ENCODE measurements around the gene HOXD3.

The HOXD3 gene

DNA sequence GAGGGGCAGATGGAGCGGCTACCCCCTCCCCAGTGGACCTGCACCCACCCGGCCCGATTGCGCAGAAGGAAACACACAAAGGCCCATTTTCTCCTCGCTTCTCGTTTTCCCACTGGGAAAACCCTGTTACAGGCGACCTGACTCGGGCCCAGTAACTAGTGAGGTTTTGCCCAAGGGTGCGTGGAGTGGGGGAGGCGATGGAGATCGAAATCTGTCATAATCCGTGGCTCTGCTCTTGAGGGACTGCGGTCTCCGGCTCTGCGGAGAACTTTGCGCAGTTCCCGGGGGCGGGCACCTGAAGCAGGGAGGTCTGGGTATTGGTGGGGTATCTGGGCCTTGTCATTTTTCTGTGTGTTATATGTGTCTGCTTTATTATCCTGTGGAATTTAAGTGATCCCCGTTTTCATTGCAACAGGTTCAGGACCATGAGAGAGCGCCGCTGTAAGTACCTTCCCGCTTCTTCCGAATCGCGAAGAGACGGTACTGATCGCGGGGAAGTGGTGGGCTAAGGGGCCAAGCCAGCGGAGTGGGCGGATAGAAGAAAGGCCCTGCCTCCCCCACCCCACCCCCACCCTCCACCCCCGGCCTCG, 9.8 kb upstream of the HOXD3 start:
- TF ChIP-seq POLR2A (IDR thresholded peaks at IDR 0.05; ENCODE audit: extremely low read depth, insufficient read length), result no peak
- TF ChIP-seq, protein P1, sequence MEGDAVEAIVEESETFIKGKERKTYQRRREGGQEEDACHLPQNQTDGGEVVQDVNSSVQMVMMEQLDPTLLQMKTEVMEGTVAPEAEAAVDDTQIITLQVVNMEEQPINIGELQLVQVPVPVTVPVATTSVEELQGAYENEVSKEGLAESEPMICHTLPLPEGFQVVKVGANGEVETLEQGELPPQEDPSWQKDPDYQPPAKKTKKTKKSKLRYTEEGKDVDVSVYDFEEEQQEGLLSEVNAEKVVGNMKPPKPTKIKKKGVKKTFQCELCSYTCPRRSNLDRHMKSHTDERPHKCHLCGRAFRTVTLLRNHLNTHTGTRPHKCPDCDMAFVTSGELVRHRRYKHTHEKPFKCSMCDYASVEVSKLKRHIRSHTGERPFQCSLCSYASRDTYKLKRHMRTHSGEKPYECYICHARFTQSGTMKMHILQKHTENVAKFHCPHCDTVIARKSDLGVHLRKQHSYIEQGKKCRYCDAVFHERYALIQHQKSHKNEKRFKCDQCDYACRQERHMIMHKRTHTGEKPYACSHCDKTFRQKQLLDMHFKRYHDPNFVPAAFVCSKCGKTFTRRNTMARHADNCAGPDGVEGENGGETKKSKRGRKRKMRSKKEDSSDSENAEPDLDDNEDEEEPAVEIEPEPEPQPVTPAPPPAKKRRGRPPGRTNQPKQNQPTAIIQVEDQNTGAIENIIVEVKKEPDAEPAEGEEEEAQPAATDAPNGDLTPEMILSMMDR (IDR thresholded peaks at IDR 0.05; ENCODE audit: low read depth, low read length), result no peak
- TF ChIP-seq, protein P2, sequence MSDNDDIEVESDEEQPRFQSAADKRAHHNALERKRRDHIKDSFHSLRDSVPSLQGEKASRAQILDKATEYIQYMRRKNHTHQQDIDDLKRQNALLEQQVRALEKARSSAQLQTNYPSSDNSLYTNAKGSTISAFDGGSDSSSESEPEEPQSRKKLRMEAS (IDR thresholded peaks at IDR 0.05; ENCODE audit: low read depth, low read length), result no peak
- TF ChIP-seq MYC (IDR thresholded peaks at IDR 0.05; ENCODE audit: low read depth, low read length), result no peak
- no peak overlapping the region for H3K4me3 ChIP-seq (ENCODE audit: low read depth, low read length)
- no peak for DNase-seq (ENCODE audit: low read depth)

DNA sequence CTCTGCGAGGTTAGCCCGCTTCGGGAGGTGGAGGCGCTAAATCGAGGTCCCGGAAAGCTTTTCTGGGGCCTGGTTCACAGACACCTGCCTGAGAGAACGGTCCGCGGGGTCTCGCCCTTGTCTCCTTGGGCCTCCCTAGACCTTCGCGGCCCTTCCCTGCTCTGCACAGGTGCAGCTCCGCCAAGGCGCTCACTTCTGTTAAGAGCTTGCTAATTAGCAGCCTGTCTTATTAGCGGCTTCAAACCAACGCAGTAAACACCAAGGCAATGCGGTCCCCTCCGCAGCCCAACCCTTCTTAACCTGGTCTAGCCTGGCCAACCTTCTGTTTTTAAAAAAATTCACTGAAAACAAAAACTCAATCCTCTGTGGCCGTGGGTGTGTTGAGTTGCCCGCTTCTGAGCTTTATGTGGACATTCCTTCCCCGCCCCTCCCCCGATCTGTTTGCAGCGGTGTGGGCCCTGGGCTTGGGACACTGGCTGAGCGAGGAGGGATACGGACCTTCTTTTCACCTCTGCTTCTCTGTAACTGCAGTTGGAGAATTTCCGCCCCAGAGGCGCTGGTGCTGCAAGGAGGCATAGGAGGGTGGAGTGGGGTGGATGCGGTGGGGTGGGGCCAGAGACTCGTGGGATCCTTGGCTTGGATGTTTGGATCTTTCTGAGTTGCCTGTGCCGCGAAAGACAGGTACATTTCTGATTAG, 9.2 kb upstream of the HOXD3 start:
- H3K4me3 ChIP-seq (ENCODE audit: low read depth, low read length), result no peak overlapping the region
- no peak for DNase-seq (ENCODE audit: low read depth)
- no peak for TF ChIP-seq POLR2A (IDR thresholded peaks at IDR 0.05; ENCODE audit: extremely low read depth, insufficient read length)
- TF ChIP-seq, protein P2 (IDR thresholded peaks at IDR 0.05; ENCODE audit: low read depth, low read length), result no peak
- TF ChIP-seq MYC (IDR thresholded peaks at IDR 0.05; ENCODE audit: low read depth, low read length), result no peak
- TF ChIP-seq, protein P1 (IDR thresholded peaks at IDR 0.05; ENCODE audit: low read depth, low read length), result no peak

DNA sequence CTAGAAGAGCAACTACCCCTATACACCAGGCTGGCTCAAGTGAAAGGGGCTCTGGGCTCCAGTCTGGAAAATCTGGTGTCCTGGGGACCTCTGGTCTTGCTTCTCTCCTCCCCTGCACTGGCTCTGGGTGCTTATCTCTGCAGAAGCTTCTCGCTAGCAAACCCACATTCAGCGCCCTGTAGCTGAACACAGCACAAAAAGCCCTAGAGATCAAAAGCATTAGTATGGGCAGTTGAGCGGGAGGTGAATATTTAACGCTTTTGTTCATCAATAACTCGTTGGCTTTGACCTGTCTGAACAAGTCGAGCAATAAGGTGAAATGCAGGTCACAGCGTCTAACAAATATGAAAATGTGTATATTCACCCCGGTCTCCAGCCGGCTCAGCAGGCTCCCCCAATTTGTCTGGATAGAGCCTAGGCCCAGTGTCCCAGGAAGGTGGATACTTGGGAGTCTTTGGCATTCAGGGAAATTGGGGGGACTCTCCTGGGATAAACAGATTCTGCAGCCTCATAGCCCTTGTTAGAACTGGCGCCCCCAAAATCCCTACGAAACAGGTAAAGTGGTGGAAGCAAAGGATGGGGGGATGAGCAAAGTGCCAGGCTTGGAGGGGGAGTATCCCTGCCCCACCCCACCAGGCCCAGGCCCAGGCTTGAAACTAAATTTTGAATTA, 8.2 kb upstream of the HOXD3 start:
- DNase-seq (ENCODE audit: low read depth), result no peak
- TF ChIP-seq POLR2A (IDR thresholded peaks at IDR 0.05; ENCODE audit: extremely low read depth, insufficient read length) (no peak), MYC (IDR thresholded peaks at IDR 0.05; ENCODE audit: low read depth, low read length) (no peak)
- TF ChIP-seq, protein P1 (IDR thresholded peaks at IDR 0.05; ENCODE audit: low read depth, low read length), result no peak
- TF ChIP-seq, protein P2 (IDR thresholded peaks at IDR 0.05; ENCODE audit: low read depth, low read length), result no peak
- no peak overlapping the region for H3K4me3 ChIP-seq (ENCODE audit: low read depth, low read length)

DNA sequence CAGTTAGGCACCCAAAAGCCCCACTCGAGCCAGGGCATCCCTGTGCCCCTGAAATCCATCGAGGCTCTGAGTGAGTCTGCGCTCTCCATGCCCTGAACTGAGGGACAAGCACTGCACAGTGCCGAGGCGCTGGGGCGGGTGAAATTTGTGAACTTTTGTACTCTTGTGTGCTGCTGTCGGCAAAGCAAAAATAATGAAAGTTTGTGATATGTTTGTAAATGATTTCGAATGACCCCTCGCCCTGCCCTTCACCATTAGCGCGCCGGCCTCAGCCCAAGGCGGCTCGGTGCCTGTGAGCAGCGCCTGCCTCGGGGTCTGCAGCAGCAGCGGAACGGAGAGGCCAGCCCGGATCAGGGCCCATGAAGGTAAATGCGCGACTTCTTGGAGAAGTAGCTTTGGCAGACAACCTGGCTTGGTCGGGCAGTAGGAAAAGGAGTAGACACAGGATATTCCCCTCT, 7.6 kb upstream of the HOXD3 start:
- TF ChIP-seq POLR2A (IDR thresholded peaks at IDR 0.05; ENCODE audit: extremely low read depth, insufficient read length), result no peak
- no peak for TF ChIP-seq MYC (IDR thresholded peaks at IDR 0.05; ENCODE audit: low read depth, low read length)
- TF ChIP-seq, protein P1 (IDR thresholded peaks at IDR 0.05; ENCODE audit: low read depth, low read length), result no peak
- TF ChIP-seq, protein P2 (IDR thresholded peaks at IDR 0.05; ENCODE audit: low read depth, low read length), result no peak

DNA sequence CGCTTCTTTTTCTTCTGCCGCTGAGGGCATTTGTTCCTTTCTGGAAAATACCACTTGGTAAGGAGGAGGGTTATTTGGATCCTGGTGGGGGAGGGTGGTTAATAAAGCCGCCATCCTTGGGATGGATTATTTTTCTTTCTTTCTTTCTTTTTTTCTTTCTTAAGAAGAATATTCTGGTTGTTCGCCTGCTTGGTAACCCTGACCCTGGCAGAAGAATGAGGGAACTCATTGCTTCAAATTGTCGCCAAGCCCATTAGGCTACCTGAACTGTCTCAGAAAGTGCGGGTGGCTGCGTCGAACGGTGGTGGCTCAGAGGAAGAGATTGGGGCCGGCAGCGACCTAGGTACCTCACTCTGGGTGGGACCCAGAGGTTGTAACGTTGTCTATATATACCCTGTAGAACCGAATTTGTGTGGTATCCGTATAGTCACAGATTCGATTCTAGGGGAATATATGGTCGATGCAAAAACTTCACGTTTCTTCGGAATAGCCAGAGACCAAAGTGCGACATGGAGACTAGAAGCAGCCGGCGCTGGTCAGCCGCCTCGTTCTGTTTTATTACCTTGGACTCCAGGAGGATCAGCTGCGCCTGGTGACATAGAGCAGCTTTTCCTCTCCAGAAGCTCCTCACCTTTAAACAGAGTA, 7.0 kb upstream of the HOXD3 start:
- DNase-seq (ENCODE audit: low read depth), result no peak
- H3K4me3 ChIP-seq (ENCODE audit: low read depth, low read length), result no peak overlapping the region
- TF ChIP-seq, protein P1 (IDR thresholded peaks at IDR 0.05; ENCODE audit: low read depth, low read length), result no peak
- TF ChIP-seq POLR2A (IDR thresholded peaks at IDR 0.05; ENCODE audit: extremely low read depth, insufficient read length) (no peak), MYC (IDR thresholded peaks at IDR 0.05; ENCODE audit: low read depth, low read length) (no peak)
- TF ChIP-seq, protein P2 (IDR thresholded peaks at IDR 0.05; ENCODE audit: low read depth, low read length), result no peak

More for the DNA sequence above, 7.6 kb upstream of the HOXD3 start:
- DNase-seq (ENCODE audit: low read depth), result no peak
- no peak overlapping the region for H3K4me3 ChIP-seq (ENCODE audit: low read depth, low read length)
